Measurements from ENCODE around the gene RGS7. TPM values are rescaled to one million over a fixed set of nuclear protein-coding genes. Genes with fewer than 3 reads are reported as not detected.

The RGS7 gene
- total RNA-seq, 4 donors from 2014 or later: 0.11 to 0.33 TPM; not detected in 2

- Histone ChIP-seq H3K36me3 (no peaks in the 10 kb centered on the region), H3K27me3 (no peaks in the 10 kb centered on the region), H3K4me3 (no peak overlapping the region), H3K9me3 (no peaks in the 10 kb centered on the region), H3K4me1 (no peaks in the 10 kb centered on the region), H3K27ac (replicated peaks in 1 of 4) (no peak overlapping the region)
- WGBS: 32% methylated on average over 2 of the region's 2 CpGs
- intact Hi-C loops (cut with DNase I): no loop called here
- TF ChIP-seq CTCF (IDR thresholded peaks at IDR 0.05) (no peak), POLR2AphosphoS5 (IDR thresholded peaks at IDR 0.05) (no peak), EP300 (IDR thresholded peaks at IDR 0.05) (no peak), POLR2A (IDR thresholded peaks at IDR 0.05; ENCODE audit: low read depth) (no peak)
- no peak for DNase-seq (ENCODE audit: extremely low spot score)
Observed at GRCh38 chr1:241068359-241068758, 288.6 kb downstream of the RGS7 start.

- H3K4me1 ChIP-seq: no peaks in the 10 kb centered on the region
- no peaks in the 10 kb centered on the region for H3K36me3 ChIP-seq
- no peaks in the 10 kb centered on the region for H3K27me3 ChIP-seq
- DNase-seq (ENCODE audit: extremely low spot score): no peak
- intact Hi-C loops (cut with DNase I): no loop called here
- H3K27ac ChIP-seq (replicated peaks in 1 of 4): no peak overlapping the region
- 65% methylated on average over 5 of the region's 5 CpGs for WGBS
- no peaks in the 10 kb centered on the region for H3K9me3 ChIP-seq
- H3K4me3 ChIP-seq: no peak overlapping the region
- no peak for TF ChIP-seq POLR2AphosphoS5 (IDR thresholded peaks at IDR 0.05)
- no peak for TF ChIP-seq CTCF (IDR thresholded peaks at IDR 0.05)
- TF ChIP-seq POLR2A (IDR thresholded peaks at IDR 0.05; ENCODE audit: low read depth): no peak
- no peak for TF ChIP-seq EP300 (IDR thresholded peaks at IDR 0.05)
Observed at GRCh38 chr1:241063276-241063675, 293.7 kb downstream of the RGS7 start.

GRCh38 chr1:241061062-241061461 is 295.9 kb downstream of the RGS7 start:
- WGBS: 79% methylated on average over 3 of the region's 3 CpGs
- Histone ChIP-seq H3K27me3 (no peaks in the 10 kb centered on the region), H3K27ac (replicated peaks in 1 of 4) (no peak overlapping the region), H3K4me1 (no peaks in the 10 kb centered on the region), H3K4me3 (no peak overlapping the region), H3K36me3 (no peaks in the 10 kb centered on the region), H3K9me3 (no peaks in the 10 kb centered on the region)
- DNase-seq (ENCODE audit: extremely low spot score): no peak
- no peak for TF ChIP-seq POLR2A (IDR thresholded peaks at IDR 0.05; ENCODE audit: low read depth)
- no peak for TF ChIP-seq EP300 (IDR thresholded peaks at IDR 0.05)
- no peak for TF ChIP-seq POLR2AphosphoS5 (IDR thresholded peaks at IDR 0.05)
- TF ChIP-seq CTCF (IDR thresholded peaks at IDR 0.05): no peak
- intact Hi-C loops (cut with DNase I): no loop called here

GRCh38 chr1:241048622-241049021 is 308.4 kb downstream of the RGS7 start:
- no peak overlapping the region for H3K27ac ChIP-seq (replicated peaks in 1 of 4)
- H3K4me1 ChIP-seq: no peaks in the 10 kb centered on the region
- TF ChIP-seq CTCF (IDR thresholded peaks at IDR 0.05) (no peak), POLR2AphosphoS5 (IDR thresholded peaks at IDR 0.05) (no peak), POLR2A (IDR thresholded peaks at IDR 0.05; ENCODE audit: low read depth) (no peak), EP300 (IDR thresholded peaks at IDR 0.05) (no peak)
- H3K36me3 ChIP-seq: no peaks in the 10 kb centered on the region
- intact Hi-C loops (cut with DNase I): no loop called here
- H3K9me3 ChIP-seq: no peaks in the 10 kb centered on the region
- no peaks in the 10 kb centered on the region for H3K27me3 ChIP-seq
- WGBS: 72% methylated on average over 4 of the region's 4 CpGs
- no peak for DNase-seq (ENCODE audit: extremely low spot score)
- no peak overlapping the region for H3K4me3 ChIP-seq

GRCh38 chr1:241045659-241046058 is 311.3 kb downstream of the RGS7 start:
- DNase-seq (ENCODE audit: extremely low spot score): no peak
- Histone ChIP-seq H3K27me3 (no peaks in the 10 kb centered on the region), H3K4me3 (no peak overlapping the region), H3K9me3 (no peaks in the 10 kb centered on the region), H3K36me3 (no peaks in the 10 kb centered on the region), H3K27ac (replicated peaks in 1 of 4) (no peak overlapping the region), H3K4me1 (no peaks in the 10 kb centered on the region)
- no peak for TF ChIP-seq POLR2AphosphoS5 (IDR thresholded peaks at IDR 0.05)
- TF ChIP-seq POLR2A (IDR thresholded peaks at IDR 0.05; ENCODE audit: low read depth): no peak
- no peak for TF ChIP-seq CTCF (IDR thresholded peaks at IDR 0.05)
- TF ChIP-seq EP300 (IDR thresholded peaks at IDR 0.05): no peak
- intact Hi-C loops (cut with DNase I): no loop called here
- WGBS: 91% methylated on average over 2 of the region's 2 CpGs

All from esophagus muscularis mucosa (tissue), 4 donors.